Panc1 (cell line): Measurements from ENCODE around the gene TPD52L1. TPM values are rescaled to one million over a fixed set of nuclear protein-coding genes. Genes with fewer than 3 reads are reported as not detected.

ENCODE experiments used
- ATAC-seq: fragments of 200-7000 bp; cut with Tn5 transposase; 2 replicates; pipeline ENCODE4 v1.9.1; 2020; ENCODE audit warnings: mild to moderate bottlenecking, moderate library complexity
- BruUV-seq: library from RNA; stranded (reverse); fragments of 400-500 nt; replicated peaks from 2 replicates; lab custom pipeline; 2021; lab: Mats Ljungman, UMichigan
- CTCF ChIA-PET: fragments of 300-600 bp; sonication (Branson Sonifier 250); formaldehyde crosslinking; loops from one replicate; lab custom pipeline; 2022; ENCODE audit warnings: antibody characterized with exemption; lab: Charles Lee
- POLR2A ChIA-PET: fragments of 300-600 bp; sonication (Branson Sonifier 250); formaldehyde crosslinking; loops from one replicate; lab custom pipeline; 2022; ENCODE audit warnings: antibody characterized with exemption; lab: Charles Lee
- DNase-seq: peaks from one replicate; pipeline ENCODE4 v3.0.0-alpha.2; 2010; ENCODE audit warnings: low read depth, low spot score
- H3K27ac ChIP-seq: 2 replicates; pipeline ENCODE4 v1.5.1; 2011; ENCODE audit warnings: mild to moderate bottlenecking, low read length, inconsistent platforms
- H3K27me3 ChIP-seq: fragments of 200-500 bp; sonication (Bioruptor generic); 2 replicates; pipeline ENCODE4 v1.6.0; 2014; ENCODE audit warnings: low read length, inconsistent platforms; ENCODE audit not compliant: control insufficient read depth, insufficient read depth
- H3K36me3 ChIP-seq: fragments of 200-500 bp; sonication (Bioruptor generic); 2 replicates; pipeline ENCODE4 v1.5.1; 2014; ENCODE audit warnings: inconsistent platforms, mild to moderate bottlenecking, low read length, moderate library complexity; ENCODE audit not compliant: control insufficient read depth, insufficient read depth
- H3K4me1 ChIP-seq: 2 replicates; pipeline ENCODE4 v1.5.1; 2011; ENCODE audit warnings: inconsistent platforms, mild to moderate bottlenecking, low read length, moderate library complexity; ENCODE audit not compliant: control insufficient read depth, insufficient read depth
- H3K4me3 ChIP-seq, 2 experiments: 2 replicates each; pipeline ENCODE4 v1.5.1; 2011 to 2012; ENCODE audit warnings: low read depth in 2 of 2, low read length in 2 of 2, mild to moderate bottlenecking in 2 of 2, inconsistent platforms in 1 of 2, moderate library complexity in 1 of 2
- H3K9me3 ChIP-seq: fragments of 200-500 bp; sonication (Bioruptor generic); 2 replicates; pipeline ENCODE4 v1.5.1; 2014; ENCODE audit warnings: low read depth, mild to moderate bottlenecking, inconsistent platforms, low read length, moderate library complexity; ENCODE audit not compliant: control insufficient read depth, insufficient read depth
- CTCF ChIP-seq: fragments of 450-650 bp; IDR thresholded peaks from 2 replicates; pipeline ENCODE4 v1.5.1; 2017; ENCODE audit warnings: mild to moderate bottlenecking
- POLR2AphosphoS5 ChIP-seq: IDR thresholded peaks from 2 replicates; pipeline ENCODE4 v1.6.1; 2012; ENCODE audit warnings: mild to moderate bottlenecking, low read depth, low read length, moderate library complexity
- REST ChIP-seq, 2 experiments: IDR thresholded peaks; 2 replicates each; pipeline ENCODE4 v1.6.1; 2011 to 2012; ENCODE audit warnings: low read depth in 2 of 2, control low read depth in 1 of 2, low read length in 1 of 2, mild to moderate bottlenecking in 1 of 2, moderate library complexity in 1 of 2; ENCODE audit not compliant: insufficient read depth in 1 of 2
- SIN3A ChIP-seq: IDR thresholded peaks from 2 replicates; pipeline ENCODE4 v1.6.1; 2012; ENCODE audit warnings: low read depth, mild to moderate bottlenecking, low read length, moderate library complexity, borderline replicate concordance; ENCODE audit not compliant: insufficient read depth
- TCF7L2 ChIP-seq: IDR thresholded peaks from 2 replicates; pipeline ENCODE4 v1.6.1; 2011; ENCODE audit warnings: mild to moderate bottlenecking, low read depth, low read length, inconsistent platforms
- in situ Hi-C: cut with HindIII; loops from 2 replicates; pipeline ENCODE4 v1.10.0; 2016; ENCODE audit warnings: low sequenced_read_pairs, low pct_unique_long_range_greater_than_20kb
- intact Hi-C: fragments of 100-400 bp; cut with micrococcal nuclease; formaldehyde crosslinking; loops from one replicate; pipeline ENCODE4 v1.10.0; 2022; ENCODE audit not compliant: unreplicated experiment
- total RNA-seq: library from RNA; stranded (reverse); gene quantifications from one replicate; pipeline ENCODE4 v1.2.1, GENCODE V29; 2021; ENCODE audit not compliant: unreplicated experiment

Gene TPD52L1
- total RNA-seq, 1 experiment from 2014 or later = 2.9 TPM

- Histone ChIP-seq H3K9me3 (no peaks in the 10 kb centered on the region), H3K4me3 (no peak overlapping the region), H3K27ac (no peak overlapping the region), H3K4me1 (no peaks in the 10 kb centered on the region), H3K36me3 (no peaks in the 10 kb centered on the region), H3K27me3 (peaks cover 6% of the 10 kb centered on the region; the same call in 1 of the 2 replicates)
- in situ Hi-C loops = no loop called here
- ATAC-seq (no peak), DNase-seq (no peak)
- no peak for TF ChIP-seq POLR2AphosphoS5
- no peak for TF ChIP-seq TCF7L2
- no peak for TF ChIP-seq REST (IDR thresholded peaks at IDR 0.05; ENCODE audit: insufficient read depth in 1 of 2, low read depth in 2 of 2, low read length in 1 of 2)
- TF ChIP-seq CTCF = no peak
- BruUV-seq = no TSS peak
- intact Hi-C loops = no loop called here
- ChIA-PET POLR2A (no interaction called here), CTCF (no interaction called here)
Observed at GRCh38 chr6:125217369-125217768, 63.8 kb downstream of the TPD52L1 start.

GRCh38 chr6:125217992-125218391 lies 64.4 kb downstream of the TPD52L1 start:
- no peak for ATAC-seq
- H3K27me3 ChIP-seq = peaks cover 6% of the 10 kb centered on the region; the same call in 1 of the 2 replicates
- TF ChIP-seq CTCF = no peak
- no peak for TF ChIP-seq SIN3A
- TF ChIP-seq POLR2AphosphoS5 = no peak
- no peak for TF ChIP-seq REST (IDR thresholded peaks at IDR 0.05; ENCODE audit: insufficient read depth in 1 of 2, low read depth in 2 of 2, low read length in 1 of 2)
- TF ChIP-seq TCF7L2 = no peak
- H3K27ac ChIP-seq = no peak overlapping the region
- H3K36me3 ChIP-seq = no peaks in the 10 kb centered on the region
- H3K9me3 ChIP-seq = no peaks in the 10 kb centered on the region
- CTCF ChIA-PET = no interaction called here
- H3K4me3 ChIP-seq = no peak overlapping the region
- in situ Hi-C loops (no loop called here), intact Hi-C loops (no loop called here)
- DNase-seq = no peak
- POLR2A ChIA-PET = no interaction called here
- no TSS peak for BruUV-seq
- H3K4me1 ChIP-seq = no peaks in the 10 kb centered on the region
